Measurements from ENCODE around the gene BBIP1.
A peak's percentile ranks its signal among the peaks of the same experiment; 100 is the strongest.

DNA sequence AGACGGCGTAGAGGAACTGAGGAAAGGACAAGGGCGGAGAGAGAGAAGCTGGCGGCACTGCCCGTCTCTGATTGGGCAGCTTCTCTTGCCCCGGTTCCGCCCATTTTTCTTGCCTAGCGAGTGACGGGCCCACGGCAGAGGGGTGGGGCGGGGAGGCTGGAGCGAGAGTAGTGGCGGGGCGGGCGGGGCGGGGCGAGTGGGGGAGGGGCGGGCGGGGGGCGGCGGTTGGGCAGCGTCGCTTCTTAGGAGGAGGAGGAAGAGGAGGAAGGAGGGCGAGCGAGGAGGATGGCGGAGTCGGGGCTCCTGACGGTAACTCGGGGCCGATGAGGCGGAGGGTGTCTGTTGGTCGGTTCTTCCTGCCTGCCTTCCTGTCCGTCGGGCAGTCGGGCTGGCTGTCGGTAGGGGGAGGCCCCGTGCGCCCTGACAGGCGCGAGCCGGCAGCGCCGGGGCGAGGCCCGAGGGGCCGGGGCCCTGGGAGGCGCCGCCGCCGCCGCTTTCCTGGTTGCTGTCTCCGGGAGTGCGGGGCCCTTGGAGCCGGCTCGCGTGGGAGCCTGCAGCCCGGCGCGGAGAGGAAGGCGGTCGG, 460 bp upstream of the BBIP1 start, which contains the start of gene SHOC2:
- peak in 1 of 5 experiments; percentile 15 for TF ChIP-seq CTCF (IDR thresholded peaks at IDR 0.05 in 4 of 5, conservative IDR thresholded peaks at IDR 0.05 in 1 of 5)
- peak; percentile 90 to 91 for TF ChIP-seq POLR2A (IDR thresholded peaks at IDR 0.05)
